Stimulated activated CD4-positive, alpha-beta T cell treated with anti-CD3 and anti-CD28 coated beads, Interleukin-1b, Interleukin-23, amount 100 ng/mL, for 48 hours (primary cell): ENCODE data around the gene BAG2.
A peak's percentile ranks its signal among the peaks of the same experiment; 100 is the strongest.

Experiments used
- DNase-seq: peaks from one replicate; pipeline ENCODE4 v3.0.0-alpha.2; 2020

BAG2 gene

GRCh38 chr6:57172136-57173055, at the start of gene BAG2:
Gene BAG2, plus strand, starts transcription at chr6:57172326. Its CDS starts 372 bp downstream, at chr6:57172698.
- DNase-seq: peak; percentile 92

- DNase-seq: no peak
Observed at GRCh38 chr6:57123111-57123510, 49.0 kb upstream of the BAG2 start.

GRCh38 chr6:57127763-57128162, 44.4 kb upstream of the BAG2 start:
- no peak for DNase-seq

- DNase-seq: no peak
Observed at GRCh38 chr6:57130661-57131177, 41.4 kb upstream of the BAG2 start.

GRCh38 chr6:57134954-57135353, 37.2 kb upstream of the BAG2 start:
- DNase-seq: no peak

GRCh38 chr6:57135885-57136284, 36.2 kb upstream of the BAG2 start:
- no peak for DNase-seq

- DNase-seq: no peak
Observed at GRCh38 chr6:57137350-57137749, 34.8 kb upstream of the BAG2 start.

GRCh38 chr6:57138026-57138425, 34.1 kb upstream of the BAG2 start:
- no peak for DNase-seq

- DNase-seq: no peak
Observed at GRCh38 chr6:57141451-57142177, 30.5 kb upstream of the BAG2 start.

- DNase-seq: no peak
Observed at GRCh38 chr6:57142178-57142525, 30.0 kb upstream of the BAG2 start.

GRCh38 chr6:57143690-57144089, 28.4 kb upstream of the BAG2 start:
- no peak for DNase-seq

GRCh38 chr6:57147401-57147800, 24.7 kb upstream of the BAG2 start:
- DNase-seq: no peak

GRCh38 chr6:57147955-57148858, 23.9 kb upstream of the BAG2 start:
- peak; percentile 11 for DNase-seq

- DNase-seq: no peak
Observed at GRCh38 chr6:57158658-57159057, 13.5 kb upstream of the BAG2 start.

- no peak for DNase-seq
Observed at GRCh38 chr6:57159127-57159526, 13.0 kb upstream of the BAG2 start.

GRCh38 chr6:57162028-57162427, 10.1 kb upstream of the BAG2 start:
- no peak for DNase-seq

GRCh38 chr6:57162516-57162915, 9.6 kb upstream of the BAG2 start:
- DNase-seq: no peak

GRCh38 chr6:57163956-57164355, 8.2 kb upstream of the BAG2 start:
- no peak for DNase-seq

GRCh38 chr6:57165080-57165479, 7.0 kb upstream of the BAG2 start:
- DNase-seq: no peak

GRCh38 chr6:57173056-57173885, 1.1 kb downstream of the BAG2 start:
- peak; percentile 33 for DNase-seq

- no peak for DNase-seq
Observed at GRCh38 chr6:57173886-57174510, 1.9 kb downstream of the BAG2 start.
